AML-193 (cell line): ENCODE measurements around the gene FAM53B.

Experiments used
- DNase-seq, 2 experiments: peaks; one replicate each; lab custom pipeline; 2025; lab: John Stamatoyannopoulos, UW

The FAM53B gene

GRCh38 chr10:124609698-124610097, 134.5 kb downstream of the FAM53B start:
- no peak for DNase-seq

DNA sequence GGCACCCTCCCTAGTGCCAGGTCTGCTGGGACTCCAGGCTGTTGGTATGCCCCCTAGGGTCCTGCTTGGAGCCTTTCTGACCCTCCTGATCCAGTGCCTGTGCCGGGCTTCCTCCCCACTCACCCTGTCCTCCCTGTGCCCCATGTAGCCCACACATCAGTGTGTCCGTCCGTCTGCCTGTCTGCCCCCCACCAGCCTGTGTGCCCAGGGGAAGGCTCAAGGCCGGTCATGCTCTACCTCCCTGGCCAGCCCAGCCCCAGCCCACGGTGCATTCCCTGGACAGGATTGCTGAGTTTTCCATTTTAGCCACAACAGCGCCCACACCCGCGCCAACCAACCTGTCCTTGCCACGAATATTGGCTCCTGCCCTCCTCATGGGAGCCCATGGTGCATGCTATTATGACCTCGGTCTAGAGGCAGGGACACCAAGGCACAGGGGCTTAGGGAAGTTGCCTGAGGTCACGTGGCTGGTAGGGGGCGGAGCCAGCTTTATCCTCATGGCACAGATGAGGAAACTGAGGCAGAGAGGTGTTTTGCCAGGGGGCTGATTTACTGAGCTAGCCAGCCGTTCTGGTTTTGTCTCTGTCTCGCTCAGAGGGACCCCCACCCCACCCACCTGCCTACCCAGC, 136.0 kb downstream of the FAM53B start:
- DNase-seq, result no peak

- no peak for DNase-seq
Observed at GRCh38 chr10:124607693-124608092, 136.5 kb downstream of the FAM53B start.

- peak in 1 of 2 experiments; percentile 1 for DNase-seq
Observed at GRCh38 chr10:124606822-124607221, 137.4 kb downstream of the FAM53B start.

GRCh38 chr10:124605856-124606812, 138.0 kb downstream of the FAM53B start:
- no peak for DNase-seq

GRCh38 chr10:124605481-124605855, 138.7 kb downstream of the FAM53B start:
- no peak for DNase-seq

GRCh38 chr10:124605001-124605370, 139.2 kb downstream of the FAM53B start:
- no peak for DNase-seq

DNA sequence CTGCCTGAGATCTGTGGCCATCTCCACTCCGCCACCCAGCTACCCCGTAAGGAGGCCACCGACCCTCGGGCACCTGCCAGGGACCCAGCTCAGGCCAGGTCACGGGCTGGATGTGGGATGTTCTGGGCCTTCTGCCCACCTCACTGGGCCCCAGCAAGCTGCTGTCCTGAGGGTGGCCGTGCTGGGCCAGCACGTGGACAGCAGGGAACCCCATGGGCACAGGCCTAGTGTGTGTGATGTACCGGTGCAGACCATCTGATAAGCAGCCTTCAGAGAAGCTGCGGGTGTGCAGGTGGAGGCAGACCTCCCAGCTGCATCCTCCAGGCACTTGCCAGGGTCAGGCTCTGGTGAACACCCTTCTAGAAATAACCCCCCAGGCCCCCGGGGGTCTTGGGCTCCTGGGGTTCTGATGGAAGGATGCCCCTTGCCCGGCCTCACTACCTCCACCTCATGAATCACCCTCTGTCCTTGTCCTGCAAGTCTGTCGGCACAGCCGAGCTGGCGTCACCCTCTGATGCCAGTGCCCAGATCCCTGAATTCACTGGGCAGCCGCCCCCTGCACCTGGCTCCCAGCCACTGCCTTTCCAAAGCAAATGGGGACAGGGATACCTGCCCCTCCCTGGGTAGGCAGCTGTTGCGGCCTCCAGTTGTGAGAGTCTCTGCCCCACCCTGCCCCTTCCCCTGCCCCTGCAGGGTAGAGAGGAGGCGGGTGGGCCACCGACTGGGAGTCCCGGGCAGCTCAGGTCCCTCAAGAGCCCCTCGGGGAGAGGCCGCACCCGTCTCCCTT, 139.8 kb downstream of the FAM53B start:
- DNase-seq, result no peak

DNA sequence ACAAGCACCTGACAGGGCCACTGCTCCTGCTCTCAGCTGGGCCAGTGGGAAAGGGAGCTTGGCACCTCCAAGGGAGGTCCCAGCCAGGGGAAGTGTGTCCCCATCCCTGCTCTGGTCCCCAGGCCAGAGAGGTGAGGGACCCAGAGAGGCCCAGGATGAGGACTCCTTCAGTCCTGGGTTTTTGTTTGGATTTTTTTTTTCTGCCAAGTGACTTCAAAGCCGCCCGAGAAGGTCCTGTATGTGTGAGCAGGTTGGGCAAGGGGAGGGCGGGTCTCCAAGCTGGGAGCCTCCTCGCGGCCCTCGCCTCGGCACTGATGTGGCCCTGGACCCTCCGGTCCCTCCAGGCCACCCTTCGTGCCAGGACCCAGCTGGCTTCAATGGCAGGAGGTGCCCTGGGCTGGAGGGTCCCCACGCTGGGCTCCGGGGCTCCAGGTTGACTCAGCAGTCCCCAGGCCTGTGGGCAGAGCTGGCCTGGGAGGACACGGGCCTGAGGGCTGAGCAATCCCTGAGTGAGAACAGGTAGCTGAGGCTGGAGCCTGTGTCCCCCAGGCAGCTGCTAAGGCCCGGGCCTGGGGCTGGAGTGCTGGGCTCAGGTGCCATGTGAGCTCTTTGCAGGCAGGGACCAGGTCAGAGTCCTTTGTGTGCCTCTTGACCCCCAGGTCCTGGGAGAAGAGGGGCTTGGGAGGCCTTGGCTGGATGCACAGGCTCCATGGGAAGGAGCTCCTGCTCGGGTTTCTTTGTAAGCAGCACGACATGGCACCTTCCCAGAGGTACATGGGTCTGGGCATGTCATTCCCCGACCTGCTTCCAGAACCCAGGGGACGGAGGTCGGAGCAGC, 140.6 kb downstream of the FAM53B start:
- DNase-seq, result no peak

- DNase-seq, result no peak
Observed at GRCh38 chr10:124602646-124603365, 141.4 kb downstream of the FAM53B start.

DNA sequence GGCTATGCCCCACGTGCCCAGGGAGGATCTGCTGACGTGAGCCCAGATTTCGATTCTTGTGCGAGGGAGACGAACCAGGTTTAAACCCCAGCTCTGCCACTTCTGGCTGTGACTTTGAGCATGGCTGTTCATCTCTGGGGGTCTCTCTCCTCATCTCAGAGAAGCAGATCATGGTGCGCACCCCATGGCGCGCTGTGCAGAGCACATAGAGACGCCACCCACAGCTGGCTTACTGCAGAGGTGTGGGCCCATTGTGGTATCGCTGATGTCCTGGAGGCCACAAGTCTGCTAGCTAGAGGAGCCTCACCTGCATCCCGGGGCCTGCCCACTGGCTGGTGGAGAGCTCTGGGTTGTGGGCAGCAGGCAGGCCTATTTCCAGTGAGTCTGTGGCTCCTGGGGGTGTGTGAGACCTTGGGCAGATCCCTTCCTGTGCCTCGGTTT, 142.0 kb downstream of the FAM53B start:
- DNase-seq, result no peak

GRCh38 chr10:124601431-124602120, 142.6 kb downstream of the FAM53B start:
- DNase-seq, result no peak

DNA sequence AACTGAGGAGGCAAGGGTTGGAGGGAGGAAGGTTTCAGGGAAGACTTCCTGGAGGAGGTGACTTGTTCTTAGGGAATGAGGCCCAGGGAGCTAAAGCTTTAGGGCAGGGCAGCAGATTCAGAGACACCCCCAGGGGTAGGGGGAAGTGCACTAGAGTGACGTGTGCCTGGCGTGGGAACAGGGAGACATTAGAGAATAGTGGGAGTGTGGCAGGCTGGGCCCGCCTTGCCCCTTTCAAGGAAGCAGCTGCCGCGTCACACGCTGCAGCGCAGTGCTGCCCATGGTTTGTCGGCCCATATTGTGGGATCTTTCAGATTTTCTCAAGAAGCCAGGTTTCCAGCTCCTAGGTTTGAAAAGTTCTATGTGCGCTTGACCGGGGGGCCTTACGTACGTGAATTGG, 143.2 kb downstream of the FAM53B start:
- DNase-seq, result no peak

- no peak for DNase-seq
Observed at GRCh38 chr10:124600051-124600880, 143.9 kb downstream of the FAM53B start.

- DNase-seq, result no peak
Observed at GRCh38 chr10:124599588-124600050, 144.6 kb downstream of the FAM53B start.

DNA sequence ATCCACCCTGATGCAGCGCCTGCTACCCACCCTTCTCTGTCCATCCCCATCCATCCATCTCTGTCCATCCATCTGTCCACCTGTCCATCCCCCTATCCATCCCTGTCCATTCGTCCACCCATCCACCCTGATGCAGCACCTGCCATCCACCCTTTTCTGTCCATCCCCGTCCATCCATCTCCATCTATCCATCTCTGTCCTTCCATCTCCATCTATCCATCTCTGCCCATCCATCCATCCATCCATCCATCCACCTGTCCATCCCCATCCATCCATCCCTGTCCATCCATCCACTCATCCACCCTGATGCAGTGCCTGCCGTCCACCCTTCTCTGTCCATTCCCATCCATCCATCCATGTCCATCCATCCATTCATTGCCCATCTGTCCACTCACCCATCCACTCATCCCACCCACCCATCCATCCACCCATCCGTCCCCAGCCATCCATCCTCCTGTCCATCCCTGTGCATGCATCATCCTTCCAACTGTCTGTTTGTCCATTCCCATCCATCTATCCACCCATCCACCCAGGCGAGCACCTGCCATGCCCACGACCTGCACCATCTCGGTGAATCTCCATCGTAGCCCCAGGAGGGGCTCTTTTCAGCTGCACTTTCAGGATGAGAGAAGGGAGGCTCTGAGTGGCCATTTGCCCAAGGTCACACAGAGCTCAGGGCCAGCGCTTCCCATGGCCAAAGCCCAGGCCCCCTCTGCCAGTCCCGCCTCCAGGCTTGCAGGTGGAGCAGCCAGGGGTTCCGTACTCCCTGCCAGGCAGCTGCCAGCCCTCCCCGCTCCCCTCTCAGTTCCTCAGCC, 145.2 kb downstream of the FAM53B start:
- no peak for DNase-seq

DNA sequence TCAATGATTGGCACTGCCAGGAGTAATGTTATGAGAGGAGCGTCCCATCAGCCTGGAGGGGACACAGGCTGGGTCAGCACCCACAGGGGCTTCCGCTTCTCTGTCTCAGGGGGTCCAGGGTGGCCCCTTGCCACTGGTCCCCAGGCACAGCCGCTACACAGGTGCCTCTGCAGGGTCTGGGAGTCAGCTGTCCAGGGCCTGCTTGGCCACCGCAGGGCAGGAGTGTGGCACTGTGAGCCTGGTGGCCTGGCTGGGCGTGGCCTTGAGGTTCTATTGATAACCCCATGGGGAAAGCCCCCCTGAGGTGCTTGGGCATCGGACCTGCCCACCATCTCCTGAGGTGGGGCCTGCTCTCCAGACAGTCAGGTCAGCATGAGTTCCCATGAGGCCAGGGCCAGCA, 146.0 kb downstream of the FAM53B start:
- DNase-seq, result no peak

- no peak for DNase-seq
Observed at GRCh38 chr10:124597846-124598165, 146.4 kb downstream of the FAM53B start.
